Stimulated activated CD8-positive, alpha-beta memory T cell treated with anti-CD3 and anti-CD28 coated beads, Interleukin-4, amount 100 ng/mL, for 4 hours (primary cell): Measurements from ENCODE around the gene PALLD.
"Not testable (repeated sequence)": the region's sequence is repeated elsewhere in the genome, so short reads cannot be mapped to it uniquely, and the experiment has no call there.

ENCODE experiments used
- DNase-seq, 2 donors: peaks; one replicate each; pipeline ENCODE4 v3.0.0-alpha.2; 2020; ENCODE audit warnings: low read depth in 2 of 2, low spot score in 1 of 2

PALLD gene

DNA sequence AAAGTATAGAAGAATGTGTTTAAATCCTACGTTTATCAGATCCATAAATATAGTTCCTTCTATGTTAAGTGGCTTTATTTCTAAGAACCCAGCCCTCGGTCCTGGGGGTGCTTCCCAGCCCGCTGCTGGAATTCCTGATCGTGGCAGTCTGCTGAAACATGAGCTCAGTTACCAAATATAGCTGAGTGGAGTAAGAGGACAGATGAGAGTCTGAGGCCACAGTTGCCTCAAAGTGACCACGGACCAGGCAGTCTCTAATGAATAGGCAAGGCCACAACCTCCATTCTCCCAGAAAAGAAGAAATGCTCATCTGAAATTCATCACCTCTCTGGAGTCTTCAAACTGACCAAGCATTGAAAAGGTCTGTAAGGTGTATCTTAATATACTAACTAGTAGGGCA is at the start of gene PALLD:
TSS of gene PALLD (plus strand) at position 219 of the 400 bp plus-strand sequence.
- DNase-seq: no peak

DNA sequence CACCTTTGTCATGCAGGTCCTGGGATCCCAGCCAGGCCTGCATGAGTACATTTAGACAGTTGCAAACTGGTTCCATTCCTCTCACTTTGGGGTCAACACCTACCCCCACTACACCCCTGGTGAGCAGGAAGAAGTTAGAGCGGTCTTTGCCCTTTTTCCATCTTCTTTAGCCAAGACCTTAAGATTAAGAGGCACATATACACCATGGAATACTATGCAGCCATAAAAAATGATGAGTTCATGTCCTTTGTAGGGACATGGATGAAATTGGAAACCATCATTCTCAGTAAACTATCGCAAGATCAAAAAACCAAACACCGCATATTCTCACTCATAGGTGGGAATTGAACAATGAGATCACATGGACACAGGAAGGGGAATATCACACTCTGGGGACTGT is 47.8 kb upstream of the PALLD start:
- DNase-seq: not testable (repeated sequence)

DNA sequence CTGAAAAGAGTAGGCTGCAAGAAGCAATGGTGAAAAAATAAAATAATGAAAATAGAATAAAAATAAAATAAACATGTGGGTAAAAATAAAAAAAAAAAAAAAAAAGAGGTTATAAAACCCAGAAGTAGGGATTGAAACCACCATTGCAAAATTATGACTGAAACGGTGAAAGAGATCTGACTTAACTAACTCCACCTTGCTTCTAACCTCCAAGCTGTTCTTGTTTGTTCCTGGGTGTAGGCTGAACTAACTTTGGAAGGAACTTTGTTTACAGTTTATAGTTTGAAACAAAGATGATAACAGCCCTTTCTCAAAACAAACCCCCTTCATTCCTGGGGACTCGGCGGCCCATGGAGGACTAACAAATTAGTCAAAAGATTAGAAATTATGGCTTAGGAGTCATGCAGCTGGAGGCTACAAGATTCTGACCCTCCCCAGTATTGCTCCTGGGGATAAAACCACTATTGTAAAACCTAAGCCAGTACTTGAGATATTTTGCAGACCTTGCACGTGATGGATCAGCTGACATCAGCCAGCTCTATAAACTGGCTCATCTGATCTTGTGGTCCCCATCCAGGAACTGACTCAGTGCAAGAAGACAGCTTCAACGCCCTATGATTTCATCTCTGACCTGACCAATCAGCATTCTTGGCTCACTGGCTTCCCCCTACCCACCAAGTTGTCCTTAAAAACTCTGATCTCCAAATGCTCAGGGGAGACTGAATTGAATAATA is 47.0 kb upstream of the PALLD start:
- no peak for DNase-seq

DNA sequence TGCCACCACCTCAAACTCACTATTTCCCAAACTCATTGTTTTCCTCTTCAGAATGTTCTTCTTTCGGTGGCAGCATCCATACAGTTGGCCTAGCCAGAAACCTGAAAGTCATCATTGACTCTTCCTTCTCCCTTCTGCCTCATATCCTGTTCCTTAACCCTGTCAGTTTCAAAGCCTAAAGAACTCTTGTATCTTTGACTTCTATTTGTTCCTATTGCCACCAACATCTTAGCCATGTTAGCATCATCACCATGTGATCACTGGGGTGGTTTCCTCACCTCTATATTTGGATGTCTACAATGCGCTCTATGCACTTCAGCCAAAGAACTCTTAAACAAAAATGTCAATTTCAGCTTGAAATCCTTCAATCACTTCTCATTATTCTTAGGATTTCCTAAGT is 45.5 kb upstream of the PALLD start:
- no peak for DNase-seq

DNA sequence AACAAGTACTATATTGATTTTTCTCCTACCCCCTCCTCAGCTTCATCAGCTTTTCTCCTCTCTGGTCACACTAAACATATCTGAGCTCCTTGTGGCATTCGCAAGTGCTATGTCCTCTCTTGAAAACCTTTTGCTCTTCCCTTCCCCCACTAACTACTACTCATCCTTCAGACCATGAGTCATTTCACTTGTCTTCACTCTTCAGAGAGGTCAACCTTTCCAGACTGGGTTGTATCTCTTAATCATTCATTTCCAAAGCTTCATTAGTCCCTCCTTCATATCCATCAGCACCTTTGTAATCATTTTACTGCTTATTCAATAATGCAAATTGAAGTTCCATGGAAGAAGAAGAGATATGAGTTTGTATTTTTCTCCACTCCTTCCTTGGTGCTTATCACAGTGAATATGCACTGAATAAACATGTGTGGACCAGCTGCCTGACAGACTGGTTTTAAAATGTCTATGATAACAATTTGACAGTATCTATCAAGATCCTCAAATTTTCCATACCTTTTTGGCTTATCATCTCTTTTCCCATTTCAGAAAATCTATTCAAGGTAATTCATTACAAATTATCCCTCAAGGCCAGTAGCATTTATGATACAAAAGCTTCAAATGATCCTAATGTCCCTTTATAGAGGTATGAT is 45.0 kb upstream of the PALLD start:
- DNase-seq: no peak

DNA sequence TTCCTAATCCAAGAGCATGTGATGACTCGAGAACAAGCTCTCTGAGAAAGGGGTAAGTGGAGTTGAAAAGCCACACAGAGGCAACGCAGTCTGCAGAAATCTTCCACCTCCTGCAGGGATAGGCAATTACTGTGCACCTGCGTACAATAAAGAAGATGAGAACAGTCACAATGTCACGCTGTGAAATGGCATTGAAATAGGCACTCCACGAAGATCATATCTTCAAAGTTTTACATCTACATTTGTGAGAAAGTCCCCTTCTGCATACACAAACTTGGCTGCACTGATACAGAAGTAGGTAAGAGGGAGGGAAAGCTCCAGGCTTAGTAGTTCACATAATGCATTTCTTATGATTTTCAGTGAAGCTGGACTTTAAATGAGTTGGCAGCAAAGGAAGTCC is 43.7 kb upstream of the PALLD start:
- DNase-seq: no peak

DNA sequence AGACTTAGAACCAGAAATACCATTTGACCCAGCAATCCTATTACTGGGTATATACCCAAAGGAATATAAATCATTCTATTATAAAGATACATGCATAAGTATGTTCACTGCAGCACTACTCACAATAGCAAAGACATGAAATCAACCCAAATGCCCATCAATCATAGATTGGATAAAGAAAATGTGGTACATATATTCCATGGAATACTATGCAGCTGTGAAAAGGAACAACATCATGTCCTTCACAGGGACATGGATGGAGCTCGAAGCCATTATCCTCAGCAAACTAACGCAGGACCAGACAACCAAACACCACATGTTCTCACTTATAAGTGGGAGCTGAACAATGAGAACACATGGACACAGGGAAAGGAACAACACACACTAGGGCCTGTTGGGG is 38.6 kb upstream of the PALLD start:
- not testable (repeated sequence) for DNase-seq

DNA sequence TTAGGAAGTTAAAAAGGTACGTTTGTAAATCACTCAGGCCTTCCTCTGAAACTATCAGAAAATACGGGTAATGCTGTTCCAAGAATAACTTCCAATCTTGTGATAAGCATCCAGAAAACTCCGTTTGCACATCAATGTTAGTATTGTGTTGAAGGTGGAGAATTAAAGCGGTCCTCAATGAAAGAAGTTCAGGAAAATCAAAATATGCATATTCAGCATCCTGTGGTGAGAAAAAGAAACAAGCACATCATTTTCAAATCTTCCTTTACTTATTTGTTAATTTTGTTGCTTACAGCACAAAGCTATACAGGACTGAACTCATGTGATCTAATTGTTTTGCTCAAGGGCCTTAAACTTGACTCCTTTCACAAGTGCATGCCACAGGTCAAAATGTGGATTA is 35.0 kb upstream of the PALLD start:
- no peak for DNase-seq

DNA sequence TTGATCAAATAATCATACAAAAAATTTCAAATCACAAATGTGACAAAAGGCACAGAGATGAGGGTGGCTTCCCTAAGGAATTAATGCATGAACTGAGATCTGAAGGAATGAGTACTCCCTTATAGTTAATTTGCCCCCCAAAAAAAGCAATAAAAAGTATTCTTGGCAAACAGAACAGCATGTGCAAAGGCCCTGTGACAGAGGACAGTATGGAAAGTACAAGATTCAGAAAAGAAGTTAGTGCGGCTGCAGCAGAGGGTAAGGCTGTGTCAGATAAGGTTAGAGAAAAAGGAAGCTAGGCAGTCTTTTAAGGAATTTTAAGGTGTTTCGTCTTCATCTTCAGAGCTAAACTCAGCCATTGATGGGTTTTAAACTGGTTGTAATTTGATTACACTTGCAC is 23.9 kb upstream of the PALLD start:
- DNase-seq: no peak

DNA sequence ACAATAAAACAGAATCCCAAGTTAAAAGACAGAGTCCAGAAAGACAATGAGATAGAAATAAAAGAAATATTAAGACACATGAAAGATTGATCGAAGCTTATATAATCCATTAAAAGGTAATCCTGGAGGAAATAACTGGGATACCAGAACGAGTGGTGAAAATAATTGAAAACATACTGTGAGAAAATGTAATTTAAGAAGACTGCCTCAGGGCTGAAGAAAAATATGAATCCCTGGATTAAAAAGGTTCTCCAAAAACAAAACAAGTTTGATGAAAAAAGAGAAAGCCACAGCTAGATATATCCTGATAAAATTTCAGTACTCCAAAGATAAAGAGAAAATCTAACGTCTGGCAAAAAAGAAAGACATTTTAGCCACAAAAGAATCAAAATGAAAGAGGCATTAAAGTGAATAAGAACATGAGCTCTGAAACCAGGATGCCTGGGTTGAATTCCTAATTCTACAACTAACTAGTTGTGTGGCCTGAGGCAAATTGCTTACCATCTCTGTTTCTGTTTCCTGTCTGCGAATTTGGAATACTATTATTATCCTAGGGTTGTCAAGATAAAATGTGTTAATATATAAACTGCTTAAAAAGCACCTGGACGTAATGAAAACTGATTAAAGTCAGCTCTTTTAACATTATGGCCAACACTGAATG is 22.1 kb upstream of the PALLD start:
- no peak for DNase-seq

DNA sequence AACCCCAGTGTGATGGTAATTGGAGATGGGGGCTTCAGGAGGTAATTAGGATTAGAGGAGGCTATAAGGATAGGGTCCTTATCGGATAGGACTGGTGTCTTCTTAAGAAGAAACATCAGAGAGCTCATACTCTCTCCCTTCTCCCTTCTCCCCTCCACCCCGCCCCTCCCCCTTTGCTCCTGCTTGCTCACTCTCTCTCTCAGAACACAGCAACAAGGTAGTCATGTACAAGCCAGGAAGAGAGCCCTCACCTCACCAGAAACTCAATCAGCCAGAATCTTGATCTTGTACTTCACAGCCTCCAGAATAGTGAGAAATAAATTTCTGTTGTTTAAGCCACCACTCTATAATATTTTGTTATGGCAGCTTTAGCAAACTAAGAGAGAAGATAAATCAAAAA is 21.1 kb upstream of the PALLD start:
- DNase-seq: no peak

DNA sequence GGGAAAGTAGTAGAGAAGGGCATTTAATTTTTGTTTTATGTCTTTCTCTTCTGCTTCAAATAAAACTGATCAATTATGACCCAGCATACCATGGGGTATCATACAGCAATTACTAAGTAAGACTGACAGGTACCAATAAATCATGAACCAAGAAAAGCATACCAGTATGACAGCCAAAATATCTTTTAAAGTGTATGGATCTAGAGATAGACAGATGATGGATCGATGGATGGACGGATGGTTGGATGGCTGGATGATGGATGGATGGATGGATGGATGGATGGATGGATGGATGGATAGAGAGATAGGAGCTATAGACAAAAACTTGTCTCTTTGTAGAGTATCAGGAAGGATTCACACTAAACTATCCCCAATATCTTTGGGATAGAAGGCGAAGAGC is 18.0 kb upstream of the PALLD start:
- DNase-seq: no peak

DNA sequence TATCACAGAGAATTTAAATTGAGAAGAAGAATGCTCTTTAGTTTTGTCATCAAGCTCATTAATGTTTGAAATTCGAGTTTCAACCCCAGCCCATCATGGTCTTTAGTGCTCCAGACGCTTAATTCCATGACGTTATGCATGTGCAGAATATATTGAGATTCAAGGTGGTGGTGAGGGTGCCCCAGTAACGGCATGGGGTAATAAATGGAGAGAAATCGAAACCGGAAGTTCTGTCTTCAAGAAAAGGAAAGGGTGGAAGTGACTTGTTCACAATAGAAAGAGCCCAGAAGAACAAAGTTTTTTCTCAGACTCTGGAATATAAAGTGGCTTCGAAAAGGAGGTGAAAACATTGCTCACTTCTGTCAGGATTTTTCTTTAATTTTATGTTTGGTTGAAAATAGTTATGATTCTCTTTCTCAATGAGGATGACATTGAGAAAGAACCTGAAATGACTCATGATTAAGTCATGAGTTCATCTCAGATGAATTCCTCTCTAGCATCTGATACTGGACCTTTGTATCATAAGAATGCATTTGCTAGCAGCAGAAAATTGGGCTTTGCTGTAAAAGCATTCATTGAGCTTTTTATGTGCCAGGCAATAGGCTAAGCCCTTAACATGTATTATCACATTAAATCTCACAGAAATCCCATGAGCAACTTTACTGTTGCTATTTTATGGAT is 15.8 kb upstream of the PALLD start:
- peak in 1 of 2 donors; percentile 6 for DNase-seq

DNA sequence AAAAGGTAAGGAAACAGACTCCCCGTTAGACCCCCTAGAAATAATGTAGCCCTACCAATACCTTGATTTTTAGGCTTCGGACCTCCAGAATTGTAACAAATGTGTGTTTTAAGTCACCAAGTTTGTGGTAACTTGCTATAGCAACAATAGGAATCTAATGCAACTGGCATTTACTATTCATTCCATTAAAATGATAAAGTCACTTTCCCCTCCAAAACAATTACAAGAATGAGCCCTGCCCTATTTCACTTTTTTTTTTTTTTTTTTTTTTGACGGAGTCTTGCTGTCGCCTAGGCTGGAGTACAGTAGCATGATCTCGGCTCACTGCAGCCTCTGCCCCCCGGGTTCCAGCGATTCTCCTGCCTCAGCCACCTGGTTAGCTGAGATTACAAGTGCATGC is 13.0 kb upstream of the PALLD start:
- no peak for DNase-seq

DNA sequence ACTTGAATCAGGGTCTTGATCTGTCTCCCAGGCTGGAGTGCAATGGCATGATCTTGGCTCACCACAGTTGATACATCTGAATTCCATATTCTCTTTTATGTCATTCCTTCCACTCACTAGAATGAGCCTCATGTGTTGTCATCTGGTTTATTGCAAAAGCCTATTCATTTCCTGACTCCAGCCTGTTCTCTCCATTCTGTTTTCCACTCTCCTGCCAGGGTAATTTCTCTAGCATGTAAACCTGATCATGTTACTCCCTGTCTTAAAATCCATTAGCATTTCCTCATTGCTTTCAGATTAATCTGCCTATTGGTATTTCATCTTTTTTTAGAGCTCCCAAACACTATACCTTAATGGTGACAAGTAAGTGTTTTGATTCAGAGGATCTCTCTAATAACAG is 12.2 kb upstream of the PALLD start:
- DNase-seq: no peak

DNA sequence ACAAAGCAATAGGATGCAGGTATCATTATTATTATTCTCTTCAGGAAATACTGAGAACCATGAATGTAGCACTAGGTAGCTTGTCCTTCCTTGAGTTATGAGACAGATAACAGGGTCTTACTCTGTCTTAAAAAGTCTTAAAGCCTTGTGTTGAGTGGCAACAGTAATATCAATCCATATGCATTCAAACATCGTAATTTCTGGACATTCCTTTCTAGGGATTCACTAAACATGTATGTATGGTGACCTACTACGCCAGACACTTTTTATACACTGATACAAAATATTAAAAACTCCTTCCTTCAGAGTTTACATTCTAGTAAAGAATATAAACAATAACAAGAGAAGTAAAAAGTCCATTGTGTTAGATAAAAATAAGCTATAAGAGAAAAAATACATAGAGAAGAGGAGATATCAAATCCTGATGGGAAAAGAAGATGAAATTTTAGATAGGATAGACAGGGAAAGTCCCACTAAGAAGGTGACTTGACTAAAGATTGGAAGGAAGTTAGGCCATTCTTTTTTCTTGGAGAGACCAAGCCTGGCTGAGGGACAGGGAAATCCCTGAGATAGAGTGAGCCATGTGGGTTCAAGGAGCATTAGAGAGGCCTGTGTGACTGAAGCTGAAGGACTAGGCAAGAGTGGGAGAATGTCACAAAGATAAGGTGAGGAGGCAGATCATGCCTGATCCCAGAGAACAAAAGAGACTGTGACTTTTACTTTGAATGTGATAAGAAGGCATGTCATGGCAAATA is 11.5 kb upstream of the PALLD start:
- no peak for DNase-seq

DNA sequence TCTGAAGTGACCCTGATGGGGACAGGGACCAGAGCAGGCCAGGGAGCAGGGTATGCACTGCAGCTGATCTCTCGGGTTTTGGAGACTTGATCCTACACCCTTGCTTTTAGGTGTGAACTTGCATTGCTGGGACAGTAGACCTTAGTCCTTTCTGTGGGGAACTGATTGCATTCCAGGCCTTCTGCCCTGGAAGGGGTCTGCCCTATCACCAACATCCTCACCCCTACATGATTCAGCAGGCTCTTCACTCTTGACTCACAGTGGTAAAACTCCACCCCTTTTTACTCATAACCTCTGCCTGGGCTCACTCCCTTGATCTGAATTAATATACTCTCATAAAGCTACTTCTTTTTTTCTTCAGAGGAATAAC is 10.0 kb upstream of the PALLD start:
- DNase-seq: no peak

DNA sequence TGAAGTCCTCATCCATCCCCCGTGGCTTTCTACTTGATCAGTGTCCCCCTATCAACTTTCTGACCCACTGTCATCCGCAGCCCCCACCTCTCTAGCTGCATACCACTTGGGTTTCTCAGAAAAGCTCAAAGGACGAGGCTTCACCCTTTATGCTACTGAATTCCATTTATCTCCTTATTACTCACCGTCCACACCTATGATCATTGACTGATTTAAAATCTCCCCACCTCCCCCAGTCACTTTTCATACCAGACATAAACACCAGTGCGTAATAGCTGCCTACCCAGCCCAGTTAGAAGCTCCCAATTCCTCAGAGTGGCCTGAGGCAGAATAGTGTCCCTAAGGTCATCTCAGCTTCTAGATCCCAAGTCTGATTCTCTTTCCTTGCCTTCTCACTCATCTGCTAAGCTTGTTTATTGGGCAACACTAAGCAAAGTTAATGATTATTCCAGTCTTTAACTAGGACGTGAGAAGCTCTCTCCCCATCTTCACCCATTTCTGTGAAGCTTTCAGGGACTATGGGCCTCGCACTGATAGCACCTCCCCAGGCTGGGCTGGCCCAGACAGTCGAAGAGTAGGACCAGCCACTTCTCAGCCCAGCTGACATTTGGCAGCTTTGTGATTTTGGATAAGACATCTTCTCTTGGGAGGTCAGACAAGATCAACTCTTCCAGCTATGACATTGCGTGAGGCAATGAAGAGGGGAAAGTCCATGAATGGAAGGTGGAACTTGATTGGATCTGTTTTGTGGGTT is 9.4 kb upstream of the PALLD start:
- DNase-seq: no peak

DNA sequence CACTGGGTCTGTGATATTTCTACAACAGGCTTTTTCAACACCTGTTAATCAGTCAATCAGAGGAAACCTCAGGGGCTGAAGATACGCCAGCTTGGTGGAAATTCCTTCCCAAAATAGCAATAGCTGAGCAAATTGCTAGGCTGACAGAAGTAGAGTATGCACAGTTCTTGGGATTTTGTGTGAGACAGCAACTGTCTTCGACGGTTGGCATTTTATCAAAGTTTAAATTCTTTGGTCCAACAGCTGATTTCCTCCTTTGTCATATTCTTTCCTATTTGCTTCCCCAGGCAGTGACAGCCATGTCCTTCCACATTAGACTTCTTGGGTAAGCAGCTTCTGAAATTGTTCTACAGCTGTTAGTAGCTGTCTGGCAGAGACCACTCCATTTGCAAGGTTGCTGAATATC is 8.0 kb upstream of the PALLD start:
- DNase-seq: no peak

DNA sequence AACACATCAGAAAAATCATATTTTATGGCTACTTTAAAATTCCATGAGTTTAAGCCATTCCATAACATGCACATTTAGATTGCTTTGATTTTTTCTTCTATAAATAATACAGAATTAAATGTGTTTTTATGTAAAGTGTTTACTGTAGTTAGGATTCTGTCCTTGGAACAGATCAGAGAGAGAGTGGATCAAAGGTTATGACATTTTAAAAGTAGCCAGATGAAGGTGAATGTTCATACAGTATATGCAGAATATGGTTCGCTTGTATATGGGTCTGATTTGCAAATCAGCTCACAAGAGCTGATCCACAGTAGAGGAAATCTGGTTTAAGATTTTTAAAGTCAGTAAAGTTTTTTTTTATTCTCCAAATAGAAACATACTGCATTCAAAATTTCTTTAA is 7.2 kb upstream of the PALLD start:
- no peak for DNase-seq

DNA sequence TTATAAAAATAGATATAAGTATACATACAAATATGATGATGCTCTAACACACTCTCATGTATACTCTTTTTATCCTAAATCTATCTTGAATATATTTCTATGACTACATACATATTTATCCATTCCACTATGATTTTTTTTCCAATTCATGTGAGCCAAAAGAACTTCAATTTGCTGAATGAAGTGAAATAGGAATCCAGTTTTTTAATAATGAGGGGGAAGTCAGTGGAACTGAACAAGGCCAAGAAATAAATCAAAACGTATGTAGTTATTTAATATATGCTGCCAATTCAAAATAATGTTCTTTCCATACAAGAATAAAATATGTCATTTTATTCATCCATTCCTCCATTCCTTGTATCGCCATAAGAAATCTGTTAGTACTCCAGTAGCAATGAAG is 6.1 kb upstream of the PALLD start:
- DNase-seq: no peak
